Skeletal muscle tissue (tissue), 4 donors: ENCODE results near the gene FBXL19. TPM values are rescaled to one million over a fixed set of nuclear protein-coding genes. Genes with fewer than 3 reads are reported as not detected.
"Not testable (repeated sequence)": the region's sequence is repeated elsewhere in the genome, so short reads cannot be mapped to it uniquely, and the experiment has no call there.

Source experiments
- H3K27ac ChIP-seq: one replicate; pipeline ENCODE4 v1.7.0; 2013; ENCODE audit warnings: mild to moderate bottlenecking, low read depth, low read length, inconsistent platforms
- H3K27me3 ChIP-seq, 3 donors: one replicate each; pipeline ENCODE4 v1.7.0; 2013; ENCODE audit warnings: low read length in 3 of 3; ENCODE audit not compliant: control insufficient read depth in 3 of 3, insufficient read depth in 3 of 3
- H3K36me3 ChIP-seq, 3 donors: one replicate each; pipeline ENCODE4 v1.7.0; 2013; ENCODE audit warnings: low read length in 3 of 3; ENCODE audit not compliant: control insufficient read depth in 3 of 3, insufficient read depth in 3 of 3
- H3K4me1 ChIP-seq, 3 donors: one replicate each; pipeline ENCODE4 v1.7.0; 2013; ENCODE audit warnings: low read length in 3 of 3, mild to moderate bottlenecking in 3 of 3; ENCODE audit not compliant: control insufficient read depth in 3 of 3, insufficient read depth in 3 of 3
- H3K4me3 ChIP-seq, 3 donors: one replicate each; pipeline ENCODE4 v1.7.0; 2013; ENCODE audit warnings: low read length in 3 of 3
- H3K9ac ChIP-seq, 3 donors: one replicate each; pipeline ENCODE4 v1.7.0; 2013; ENCODE audit warnings: low read length in 3 of 3, mild to moderate bottlenecking in 3 of 3, moderate library complexity in 2 of 3, low read depth in 1 of 3
- H3K9me3 ChIP-seq, 3 donors: one replicate each; pipeline ENCODE4 v1.7.0; 2013; ENCODE audit warnings: low read length in 3 of 3; ENCODE audit not compliant: control insufficient read depth in 3 of 3
- total RNA-seq: library from RNA; depleted of rRNA; stranded (reverse); fragments of >200 nt; gene quantifications from one replicate; pipeline ENCODE4 v1.2.3, GENCODE V29; 2014
- donor health status: Osteomylitis.

FBXL19 gene
- total RNA-seq, 1 donor from 2014 or later = 5.2 TPM

- H3K36me3 ChIP-seq = peaks cover 8 to 21% (median 10%) of the 10 kb centered on the region in 3 donors
- no peaks in the 10 kb centered on the region for H3K27me3 ChIP-seq
- no peaks in the 10 kb centered on the region for H3K9me3 ChIP-seq
- H3K9ac ChIP-seq = no peak overlapping the region
- no peak overlapping the region for H3K4me3 ChIP-seq
- H3K27ac ChIP-seq = no peak overlapping the region
- H3K4me1 ChIP-seq = peaks cover 0 to 7% (median 3%) of the 10 kb centered on the region in 3 donors
Measured at GRCh38 chr16:30927789-30928378, 4.5 kb downstream of the FBXL19 start.

GRCh38 chr16:30928390-30928789, 5.0 kb downstream of the FBXL19 start:
- Histone ChIP-seq H3K9me3 (no peaks in the 10 kb centered on the region), H3K4me1 (peaks cover 0 to 7% (median 3%) of the 10 kb centered on the region in 3 donors), H3K36me3 (peaks cover 8 to 23% (median 10%) of the 10 kb centered on the region in 3 donors), H3K27ac (no peak overlapping the region), H3K27me3 (no peaks in the 10 kb centered on the region), H3K9ac (no peak overlapping the region), H3K4me3 (no peak overlapping the region)

GRCh38 chr16:30929167-30929566, 5.8 kb downstream of the FBXL19 start:
- peaks cover 8 to 24% (median 10%) of the 10 kb centered on the region in 3 donors for H3K36me3 ChIP-seq

GRCh38 chr16:30930160-30930571, 6.8 kb downstream of the FBXL19 start:
- Histone ChIP-seq H3K27me3 (no peaks in the 10 kb centered on the region), H3K4me3 (no peak overlapping the region), H3K27ac (no peak overlapping the region), H3K36me3 (peaks cover 8 to 24% (median 10%) of the 10 kb centered on the region in 3 donors), H3K9me3 (no peaks in the 10 kb centered on the region), H3K4me1 (peaks cover 1 to 3% (median 2%) of the 10 kb centered on the region in 3 donors), H3K9ac (no peak overlapping the region)

More at GRCh38 chr16:30929167-30929566, 5.8 kb downstream of the FBXL19 start:
- H3K9me3 ChIP-seq = no peaks in the 10 kb centered on the region
- no peak overlapping the region for H3K9ac ChIP-seq
- H3K4me3 ChIP-seq = no peak overlapping the region
- H3K27me3 ChIP-seq = no peaks in the 10 kb centered on the region
- no peak overlapping the region for H3K27ac ChIP-seq
- peaks cover 0 to 7% (median 3%) of the 10 kb centered on the region in 3 donors for H3K4me1 ChIP-seq

GRCh38 chr16:30931068-30931650, 7.8 kb downstream of the FBXL19 start:
- H3K36me3 ChIP-seq = peaks cover 8 to 31% (median 10%) of the 10 kb centered on the region in 3 donors
- no peaks in the 10 kb centered on the region for H3K9me3 ChIP-seq
- no peak overlapping the region for H3K9ac ChIP-seq
- no peaks in the 10 kb centered on the region for H3K27me3 ChIP-seq
- H3K4me3 ChIP-seq = no peak overlapping the region
- no peak overlapping the region for H3K27ac ChIP-seq
- H3K4me1 ChIP-seq = peaks cover 0 to 3% (median 2%) of the 10 kb centered on the region in 3 donors

GRCh38 chr16:30934827-30935557, 11.6 kb downstream of the FBXL19 start:
- H3K36me3 ChIP-seq = peaks cover 8 to 28% (median 10%) of the 10 kb centered on the region in 3 donors
- no peaks in the 10 kb centered on the region for H3K9me3 ChIP-seq
- peaks cover 0 to 3% (median 2%) of the 10 kb centered on the region in 3 donors for H3K4me1 ChIP-seq
- H3K27ac ChIP-seq = no peak overlapping the region
- no peaks in the 10 kb centered on the region for H3K27me3 ChIP-seq
- H3K9ac ChIP-seq = peak overlapping the region in 1 of 3 donors; percentile 8
- no peak overlapping the region for H3K4me3 ChIP-seq

- Histone ChIP-seq H3K4me1 (peaks cover 6 to 13% (median 12%) of the 10 kb centered on the region in 3 donors), H3K27ac (no peak overlapping the region), H3K4me3 (no peak overlapping the region), H3K27me3 (no peaks in the 10 kb centered on the region), H3K36me3 (peaks cover 1 to 15% (median 7%) of the 10 kb centered on the region in 3 donors), H3K9ac (peak overlapping the region in 2 of 3 donors; percentile 12 to 33), H3K9me3 (no peaks in the 10 kb centered on the region)
Measured at GRCh38 chr16:30937692-30938091, 14.3 kb downstream of the FBXL19 start.

GRCh38 chr16:30939571-30939970, 16.2 kb downstream of the FBXL19 start:
- H3K36me3 ChIP-seq = peaks cover 5 to 24% (median 9%) of the 10 kb centered on the region in 3 donors
- H3K4me3 ChIP-seq, H3K27ac ChIP-seq: not testable (repeated sequence)

GRCh38 chr16:30941600-30942425, 18.4 kb downstream of the FBXL19 start:
- H3K9me3 ChIP-seq = no peaks in the 10 kb centered on the region
- H3K36me3 ChIP-seq = peaks cover 7 to 18% (median 8%) of the 10 kb centered on the region in 3 donors
- no peaks in the 10 kb centered on the region for H3K27me3 ChIP-seq
- no peak overlapping the region for H3K4me3 ChIP-seq
- no peak overlapping the region for H3K9ac ChIP-seq
- H3K4me1 ChIP-seq = peaks cover 6 to 10% (median 9%) of the 10 kb centered on the region in 3 donors
- peak overlapping the region; percentile 13 for H3K27ac ChIP-seq

More at GRCh38 chr16:30939571-30939970, 16.2 kb downstream of the FBXL19 start:
- not testable (repeated sequence) for H3K9me3 ChIP-seq, H3K27me3 ChIP-seq, H3K9ac ChIP-seq
- peaks cover 6 to 12% (median 12%) of the 10 kb centered on the region in 3 donors for H3K4me1 ChIP-seq
